HG02852 (cell line): ENCODE measurements around the gene MCAM.

Source experiments
- ATAC-seq: cut with Tn5 transposase; IDR thresholded peaks from one replicate; pipeline ENCODE4 v1.9.1; 2021; ENCODE audit warnings: mild to moderate bottlenecking, moderate library complexity; ENCODE audit not compliant: unreplicated experiment

MCAM gene

GRCh38 chr11:119309953-119310681, 6.8 kb downstream of the MCAM start:
- no peak for ATAC-seq

GRCh38 chr11:119309411-119309810, 7.5 kb downstream of the MCAM start:
- no peak for ATAC-seq

DNA sequence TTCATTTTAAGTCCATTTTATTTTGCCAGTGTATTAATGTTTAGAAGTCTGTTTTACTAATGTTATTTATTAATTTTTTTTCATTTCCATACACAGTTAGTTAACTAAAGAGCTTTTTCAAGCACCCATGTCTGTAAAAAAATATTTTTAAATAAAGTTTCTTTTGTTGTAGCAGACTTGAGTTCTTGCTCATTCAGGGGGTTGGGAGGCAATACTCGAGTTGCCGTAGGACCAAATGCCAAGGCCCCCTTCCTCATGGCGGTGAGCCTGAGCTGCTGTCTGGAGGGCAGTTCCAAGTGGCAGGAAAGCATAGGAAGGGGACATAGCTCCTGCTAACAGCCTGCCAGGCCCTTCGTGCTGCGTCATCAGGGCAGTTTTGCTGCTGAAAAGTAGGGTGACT, 9.0 kb downstream of the MCAM start:
- no peak for ATAC-seq

- ATAC-seq = no peak
Observed at GRCh38 chr11:119307219-119307618, 9.7 kb downstream of the MCAM start.

DNA sequence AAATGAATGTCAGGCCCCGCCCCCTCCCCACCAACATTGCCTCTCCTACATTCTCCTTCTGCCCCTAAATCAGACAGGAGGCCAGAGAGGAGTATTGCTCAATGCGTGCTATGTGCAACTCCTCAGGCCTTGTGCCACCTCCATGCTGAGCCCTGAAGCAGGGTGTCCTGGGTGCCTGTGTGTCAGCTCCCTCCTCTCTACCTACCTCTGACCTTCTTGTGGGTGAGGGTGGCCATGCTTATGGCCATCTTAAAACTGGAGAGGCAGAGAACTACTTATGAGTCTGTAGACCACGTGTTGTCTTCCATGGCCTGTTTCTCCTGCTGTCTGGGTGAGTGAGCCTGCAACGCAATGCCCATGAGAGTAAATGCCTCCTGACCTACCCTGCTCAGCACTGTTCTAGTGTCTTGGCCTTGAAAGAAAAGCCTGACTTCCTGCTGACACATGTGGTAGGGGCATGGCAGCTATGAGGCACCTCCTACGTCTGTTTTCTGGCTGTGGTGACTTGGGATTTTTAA, 10.5 kb downstream of the MCAM start:
- no peak for ATAC-seq

GRCh38 chr11:119305556-119306372, 11.2 kb downstream of the MCAM start:
- no peak for ATAC-seq

DNA sequence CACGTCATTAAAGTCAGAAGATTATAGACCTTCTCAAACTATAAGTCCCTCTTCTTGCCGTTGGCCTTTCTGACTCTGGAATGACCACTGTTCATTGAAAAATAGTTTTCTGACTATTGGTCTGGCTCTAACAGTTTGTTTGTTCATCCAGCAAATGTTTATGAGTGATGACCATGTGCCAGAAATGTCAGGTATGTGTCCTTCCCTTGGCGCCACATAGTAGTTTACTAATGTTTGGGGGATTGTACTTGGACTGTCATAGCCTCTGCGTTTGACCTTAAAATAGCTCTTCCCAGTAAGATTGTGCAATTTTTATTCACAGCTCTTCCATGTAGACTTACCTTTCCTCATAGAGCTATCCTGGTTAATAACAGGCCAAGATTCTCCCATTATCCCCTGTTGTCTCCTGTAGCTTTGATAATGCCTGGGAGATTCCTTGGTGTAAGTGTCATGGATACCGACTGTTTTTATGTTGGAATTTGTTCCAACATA, 13.7 kb downstream of the MCAM start:
- no peak for ATAC-seq

DNA sequence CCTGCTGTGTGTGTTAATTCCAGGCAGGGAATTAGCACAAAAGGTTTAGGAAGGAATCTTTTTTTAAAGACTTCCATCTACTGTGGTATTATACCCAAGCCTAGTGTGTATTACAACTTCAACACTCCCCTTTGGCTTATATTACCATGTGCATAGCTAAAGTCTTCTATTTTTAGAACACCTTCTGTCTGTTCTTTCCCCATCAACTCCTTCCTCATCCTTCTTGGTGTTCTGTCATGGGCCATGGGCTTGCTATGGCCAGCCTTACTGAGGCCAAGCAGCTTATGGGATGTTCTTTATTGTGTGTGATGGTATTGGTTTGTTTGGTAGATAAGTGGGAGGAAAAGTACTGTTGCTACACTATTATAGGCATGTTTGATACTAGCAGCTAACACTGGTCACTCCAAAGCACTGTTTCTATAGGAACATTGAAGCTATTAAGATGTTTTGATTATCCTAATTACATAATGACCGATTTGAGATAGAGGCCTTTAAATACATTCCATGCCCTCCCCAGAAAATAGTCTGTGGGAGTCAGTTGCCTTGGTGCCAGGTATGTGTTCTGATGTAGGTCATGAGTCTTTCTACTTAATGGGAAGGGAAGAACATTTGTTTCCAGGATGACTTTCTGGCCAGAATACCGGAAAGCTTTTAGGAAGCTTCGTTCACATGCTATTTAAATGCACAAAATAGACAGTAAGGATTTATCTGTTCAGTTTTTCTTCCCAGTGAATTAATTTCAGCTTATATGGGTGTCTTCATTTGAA, 16.5 kb downstream of the MCAM start:
- no peak for ATAC-seq

DNA sequence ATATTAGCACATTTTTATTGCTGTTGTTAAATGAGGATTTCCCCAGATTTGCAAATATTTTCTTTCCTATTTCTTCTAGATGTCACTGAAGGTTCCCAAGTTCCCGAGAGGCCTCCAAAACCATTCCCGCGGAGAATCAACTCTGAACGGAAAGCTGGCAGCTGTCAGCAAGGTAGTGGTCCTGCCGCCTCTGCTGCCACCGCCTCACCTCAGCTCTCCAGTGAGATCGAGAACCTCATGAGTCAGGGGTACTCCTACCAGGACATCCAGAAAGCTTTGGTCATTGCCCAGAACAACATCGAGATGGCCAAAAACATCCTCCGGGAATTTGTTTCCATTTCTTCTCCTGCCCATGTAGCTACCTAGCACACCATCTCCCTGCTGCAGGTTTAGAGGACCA, 17.5 kb downstream of the MCAM start:
- ATAC-seq = no peak

DNA sequence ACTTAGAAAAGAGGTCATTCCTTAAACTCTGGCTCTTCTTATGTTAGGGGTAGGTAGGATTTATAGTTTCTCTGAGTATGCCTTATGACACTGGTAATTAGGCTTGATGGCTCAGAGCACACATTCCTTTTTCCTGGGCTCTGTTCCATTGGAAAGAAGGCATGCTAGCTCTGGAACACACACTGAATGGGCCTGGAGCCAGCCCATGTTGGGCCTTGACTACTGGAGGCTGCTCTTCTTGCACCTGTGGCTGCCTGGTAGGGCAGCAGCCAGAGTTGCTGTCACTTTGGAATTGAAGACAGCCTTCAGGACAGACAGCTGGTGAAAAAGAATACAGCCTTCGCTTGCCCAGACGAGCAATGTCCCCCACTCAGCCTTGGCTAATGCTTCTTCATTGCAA, 18.2 kb downstream of the MCAM start:
- no peak for ATAC-seq

- no peak for ATAC-seq
Observed at GRCh38 chr11:119297938-119298337, 19.0 kb downstream of the MCAM start.

GRCh38 chr11:119295178-119295577, 21.8 kb downstream of the MCAM start:
- no peak for ATAC-seq

GRCh38 chr11:119293461-119293860, 23.5 kb downstream of the MCAM start:
- ATAC-seq = no peak

DNA sequence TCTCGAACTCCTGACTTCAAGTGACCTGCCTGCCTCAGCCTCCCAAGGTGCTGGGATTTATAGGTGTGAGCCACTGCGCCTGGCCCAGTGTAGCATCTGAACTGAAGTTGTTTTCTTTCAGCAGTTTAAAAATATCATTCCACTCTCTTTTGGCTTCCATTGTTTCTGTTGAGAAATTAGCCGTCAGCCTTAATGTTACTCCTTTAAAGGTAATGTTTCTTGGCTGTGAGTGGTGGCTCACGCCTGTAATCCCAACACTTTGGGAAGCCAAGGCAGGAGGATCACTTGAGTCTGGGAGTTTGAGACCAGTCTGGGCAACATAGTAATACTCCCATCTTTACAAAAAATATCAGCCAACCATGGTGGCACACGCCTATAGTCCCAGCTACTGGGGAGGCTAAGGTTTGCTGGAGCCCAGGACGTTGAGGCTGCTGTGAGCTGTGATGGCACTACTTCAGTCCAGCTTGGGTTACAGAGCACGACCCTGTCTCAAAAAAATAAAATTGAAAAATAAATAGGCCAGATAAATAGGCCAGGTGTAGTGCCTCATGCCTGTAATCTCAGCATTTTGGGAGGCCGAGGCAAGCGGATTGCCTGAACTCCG, 25.9 kb downstream of the MCAM start:
- no peak for ATAC-seq

DNA sequence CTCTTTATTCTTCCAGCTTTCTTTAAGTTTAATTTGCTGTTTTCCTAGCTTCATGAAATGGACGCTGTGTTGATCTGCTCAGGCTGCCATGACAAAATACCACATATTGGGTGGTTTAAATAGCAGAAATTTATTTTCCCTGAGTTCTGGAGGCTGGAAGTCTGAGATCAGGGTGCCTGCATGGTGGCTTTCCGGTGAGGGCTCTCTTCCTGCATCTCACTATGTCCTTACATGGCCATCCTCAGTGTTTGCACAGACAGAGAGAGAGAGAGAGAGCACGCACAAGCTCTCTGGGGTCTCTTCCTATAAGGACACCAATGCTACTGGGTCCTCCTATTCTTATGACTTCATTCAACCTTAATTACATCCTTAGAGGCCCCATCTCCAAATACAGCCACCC, 28.7 kb downstream of the MCAM start:
- no peak for ATAC-seq

- no peak for ATAC-seq
Observed at GRCh38 chr11:119285431-119285830, 31.5 kb downstream of the MCAM start.

DNA sequence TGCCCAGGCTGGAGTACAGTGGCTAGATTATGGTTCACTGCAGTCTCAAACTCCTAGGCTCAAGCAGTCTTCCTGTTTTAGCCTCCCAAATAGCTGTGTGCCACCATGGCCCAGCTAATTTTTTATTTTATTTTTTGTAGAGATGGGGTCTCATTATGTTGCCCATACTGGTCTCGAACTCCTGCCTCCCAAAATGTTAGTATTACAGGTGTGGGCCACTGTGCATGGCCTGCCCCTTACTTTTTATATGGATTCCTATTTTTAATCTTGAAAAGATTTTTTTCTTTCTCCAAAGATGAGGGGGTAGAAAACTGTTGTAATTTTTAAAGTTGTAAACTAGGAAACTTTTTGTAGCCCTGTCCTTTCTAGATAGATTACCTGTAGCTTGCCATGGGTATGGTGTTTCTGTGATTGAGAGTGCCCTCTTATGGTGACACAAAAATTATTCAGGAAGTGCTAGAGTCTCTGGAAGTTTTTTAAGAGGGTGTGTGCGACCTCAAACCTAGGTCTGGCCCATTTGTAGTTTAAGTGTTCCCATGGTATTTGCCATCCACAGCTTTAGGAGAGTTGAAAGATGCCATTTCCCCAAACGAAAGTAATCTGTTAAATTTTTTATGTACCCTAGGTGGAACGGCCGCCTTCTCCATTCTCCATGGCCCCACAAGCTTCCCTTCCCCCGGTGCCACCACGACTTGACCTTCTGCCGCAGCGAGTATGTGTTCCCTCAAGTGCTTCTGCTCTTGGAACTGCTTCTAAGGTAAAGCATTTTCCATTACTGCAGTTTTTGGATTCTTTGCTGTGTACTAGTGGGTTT, 32.4 kb downstream of the MCAM start:
- no peak for ATAC-seq

DNA sequence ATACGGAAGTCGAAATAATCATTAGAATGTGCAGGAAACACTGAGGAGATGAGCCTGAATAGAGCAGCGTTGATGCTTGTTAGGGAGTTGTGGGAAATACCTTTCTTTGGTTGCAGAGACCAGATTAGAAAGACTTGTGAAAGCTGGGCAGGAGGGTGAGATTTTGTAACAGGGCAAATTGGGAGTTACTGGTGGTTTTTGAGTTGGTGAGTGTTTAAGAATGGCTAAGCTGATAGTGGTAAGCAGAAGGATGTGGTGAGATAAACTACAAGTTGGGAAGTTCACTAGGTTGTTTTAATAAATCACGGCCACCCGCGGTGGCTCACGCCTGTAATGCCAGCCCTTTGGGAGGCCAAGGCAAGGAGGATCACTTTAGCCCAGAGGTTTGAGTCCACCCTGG, 34.4 kb downstream of the MCAM start:
- ATAC-seq = no peak

- ATAC-seq = no peak
Observed at GRCh38 chr11:119277660-119278059, 39.3 kb downstream of the MCAM start.

DNA sequence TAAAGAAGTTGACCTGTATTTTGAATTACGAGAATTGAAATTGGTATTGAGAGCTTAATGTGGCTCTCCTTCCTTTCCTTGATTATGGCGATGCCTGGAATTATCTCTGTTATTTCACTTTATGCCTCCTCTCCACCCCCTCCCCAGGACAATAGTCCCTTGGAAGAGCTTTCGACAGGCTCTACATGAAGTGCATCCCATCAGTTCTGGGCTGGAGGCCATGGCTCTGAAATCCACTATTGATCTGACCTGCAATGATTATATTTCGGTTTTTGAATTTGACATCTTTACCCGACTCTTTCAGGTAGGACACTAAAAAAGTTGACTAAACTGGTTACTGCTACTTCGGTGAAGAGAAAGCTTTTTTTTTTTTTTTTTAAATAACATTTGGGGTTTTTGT, 43.2 kb downstream of the MCAM start:
- ATAC-seq = no peak
